Natural killer cell (primary cell): Measurements from ENCODE around the gene TDO2. TPM values are rescaled to one million over a fixed set of nuclear protein-coding genes. Genes with fewer than 3 reads are reported as not detected.

Experiments
- ATAC-seq, 3 donors: fragments of 150-1000 bp in 2 of 3; fragments of 200-7000 bp in 1 of 3; cut with Tn5 transposase; 1 replicate in 1 of 3; 2 replicates in 2 of 3; pipeline ENCODE4 v1.10.0; 2021; ENCODE audit warnings: mild to moderate bottlenecking in 2 of 3, moderate library complexity in 2 of 3
- DNase-seq, 2 donors: peaks; one replicate each; pipeline versions ENCODE4 v3.0.0 to v3.0.0-alpha.2; 2013 to 2021; ENCODE audit warnings: mixed read lengths in 1 of 2
- H3K27ac ChIP-seq: one replicate; pipeline ENCODE4 v1.5.1; 2013; ENCODE audit warnings: mild to moderate bottlenecking, low read length
- H3K27me3 ChIP-seq: one replicate; pipeline ENCODE4 v1.6.1; 2013; ENCODE audit warnings: low read length; ENCODE audit not compliant: control insufficient read depth, insufficient read depth
- H3K36me3 ChIP-seq: one replicate; pipeline ENCODE4 v1.6.1; 2013; ENCODE audit warnings: low read length; ENCODE audit not compliant: control insufficient read depth, insufficient read depth
- H3K4me1 ChIP-seq: one replicate; pipeline ENCODE4 v1.6.1; 2013; ENCODE audit warnings: low read length; ENCODE audit not compliant: control insufficient read depth, insufficient read depth
- H3K4me3 ChIP-seq: one replicate; pipeline ENCODE4 v1.5.1; 2013; ENCODE audit warnings: low read length
- H3K9me3 ChIP-seq: one replicate; pipeline ENCODE4 v1.6.1; 2013; ENCODE audit warnings: low read length; ENCODE audit not compliant: control insufficient read depth, insufficient read depth
- H3K27ac Mint-ChIP-seq, 2 donors: one replicate each; pipeline ENCODE4 v1.8.0; 2022; ENCODE audit warnings: mild to moderate bottlenecking in 2 of 2, mixed read lengths in 2 of 2, moderate library complexity in 1 of 2
- H3K27me3 Mint-ChIP-seq, 2 donors: one replicate each; pipeline ENCODE4 v1.8.0; 2022; ENCODE audit warnings: low read depth in 2 of 2, mixed read lengths in 2 of 2
- H3K36me3 Mint-ChIP-seq: one replicate; pipeline ENCODE4 v1.8.0; 2022; ENCODE audit warnings: mixed read lengths
- H3K4me1 Mint-ChIP-seq, 2 donors: one replicate each; pipeline ENCODE4 v1.8.0; 2022; ENCODE audit warnings: mixed read lengths in 2 of 2
- H3K4me3 Mint-ChIP-seq: one replicate; pipeline ENCODE4 v1.8.0; 2022; ENCODE audit warnings: mild to moderate bottlenecking, moderate library complexity, mixed read lengths
- H3K9me3 Mint-ChIP-seq, 2 donors: one replicate each; pipeline ENCODE4 v1.8.0; 2022; ENCODE audit warnings: mixed read lengths in 2 of 2
- CTCF ChIP-seq: fragments of 200-600 bp; IDR thresholded peaks from one replicate; pipeline ENCODE4 v1.8.0; 2022; ENCODE audit warnings: antibody characterized with exemption
- WGBS: methylation state at CpG from one replicate; pipeline ENCODE4 v1.1.7; 2013; ENCODE audit warnings: missing lambda C conversion rate; ENCODE audit not compliant: insufficient coverage; 5-methylcytosine and 5-hydroxymethylcytosine counted together
- intact Hi-C: fragments of 100-400 bp; cut with micrococcal nuclease; formaldehyde crosslinking; loops from one replicate; pipeline ENCODE4 v1.14.2; 2022
- total RNA-seq, 4 donors: library from RNA; stranded (reverse); fragments of 120-200 nt in 1 of 4; gene quantifications; one replicate each; pipeline versions ENCODE4 v1.2.3 to v1.2.4, GENCODE V29; 2013 to 2022

Gene TDO2
- total RNA-seq, 3 donors from 2014 or later (not counting 1 experiment from before 2014, with no cell fraction given), result not detected

- Histone ChIP-seq H3K4me3 (no peak overlapping the region), H3K36me3 (no peaks in the 10 kb centered on the region), H3K27ac (no peak overlapping the region), H3K9me3 (no peaks in the 10 kb centered on the region), H3K27me3 (no peaks in the 10 kb centered on the region), H3K4me1 (no peaks in the 10 kb centered on the region)
- no peak overlapping the region for H3K27ac Mint-ChIP-seq
- H3K4me3 Mint-ChIP-seq, result no peak overlapping the region
- H3K4me1 Mint-ChIP-seq, result no peaks in the 10 kb centered on the region
- intact Hi-C loops, result no loop called here
- no peak for DNase-seq
- no peaks in the 10 kb centered on the region for H3K27me3 Mint-ChIP-seq
- peaks cover 10% of the 10 kb centered on the region for H3K36me3 Mint-ChIP-seq
- peaks cover 1 to 4% of the 10 kb centered on the region in 2 donors for H3K9me3 Mint-ChIP-seq
- TF ChIP-seq CTCF, result no peak
- no peak for ATAC-seq
- WGBS, result 67% methylated on average over 1 of the region's 1 CpG
These were observed 27.6 kb upstream of the TDO2 start for GRCh38 chr4:155875878-155876277.

GRCh38 chr4:155877971-155878370, 25.5 kb upstream of the TDO2 start:
- Histone ChIP-seq H3K27ac (no peak overlapping the region), H3K9me3 (no peaks in the 10 kb centered on the region), H3K27me3 (no peaks in the 10 kb centered on the region), H3K36me3 (no peaks in the 10 kb centered on the region), H3K4me3 (no peak overlapping the region), H3K4me1 (no peaks in the 10 kb centered on the region)
- Mint-ChIP-seq H3K27me3 (no peaks in the 10 kb centered on the region), H3K9me3 (peaks cover 3 to 4% of the 10 kb centered on the region in 2 donors), H3K36me3 (peaks cover 10% of the 10 kb centered on the region), H3K4me3 (no peak overlapping the region), H3K4me1 (no peaks in the 10 kb centered on the region), H3K27ac (no peak overlapping the region)
- TF ChIP-seq CTCF, result no peak
- ATAC-seq (no peak), DNase-seq (no peak)
- WGBS, result 77% methylated on average over 3 of the region's 4 CpGs
- intact Hi-C loops, result no loop called here

- ATAC-seq, result no peak
- 29% methylated on average over 2 of the region's 2 CpGs for WGBS
- Histone ChIP-seq H3K4me1 (no peaks in the 10 kb centered on the region), H3K36me3 (no peaks in the 10 kb centered on the region), H3K9me3 (no peaks in the 10 kb centered on the region), H3K27ac (no peak overlapping the region), H3K27me3 (no peaks in the 10 kb centered on the region), H3K4me3 (no peak overlapping the region)
- H3K27me3 Mint-ChIP-seq, result no peaks in the 10 kb centered on the region
- DNase-seq, result no peak
- no peak for TF ChIP-seq CTCF
- H3K4me3 Mint-ChIP-seq, result no peak overlapping the region
- peaks cover 10% of the 10 kb centered on the region for H3K36me3 Mint-ChIP-seq
- H3K9me3 Mint-ChIP-seq, result peaks cover 3 to 4% of the 10 kb centered on the region in 2 donors
- intact Hi-C loops, result no loop called here
- H3K27ac Mint-ChIP-seq, result no peak overlapping the region
- H3K4me1 Mint-ChIP-seq, result no peaks in the 10 kb centered on the region
These were observed 24.9 kb upstream of the TDO2 start for GRCh38 chr4:155878611-155879010.

- Histone ChIP-seq H3K27ac (no peak overlapping the region), H3K36me3 (no peaks in the 10 kb centered on the region), H3K27me3 (no peaks in the 10 kb centered on the region), H3K4me1 (no peaks in the 10 kb centered on the region), H3K9me3 (no peaks in the 10 kb centered on the region), H3K4me3 (no peak overlapping the region)
- no peak overlapping the region for H3K4me3 Mint-ChIP-seq
- TF ChIP-seq CTCF, result no peak
- peaks cover 10% of the 10 kb centered on the region for H3K36me3 Mint-ChIP-seq
- peaks cover 3 to 4% of the 10 kb centered on the region in 2 donors for H3K9me3 Mint-ChIP-seq
- no peaks in the 10 kb centered on the region for H3K4me1 Mint-ChIP-seq
- H3K27ac Mint-ChIP-seq, result no peak overlapping the region
- no peak for ATAC-seq
- no peaks in the 10 kb centered on the region for H3K27me3 Mint-ChIP-seq
- intact Hi-C loops, result no loop called here
- no peak for DNase-seq
These were observed 23.7 kb upstream of the TDO2 start for GRCh38 chr4:155879767-155880166.
